Measurements from ENCODE around the gene RREB1.
A peak's percentile ranks its signal among the peaks of the same experiment; 100 is the strongest.

The RREB1 gene

GRCh38 chr6:7138921-7139358 is 31.2 kb downstream of the RREB1 start:
- no peak for TF ChIP-seq CTCF (IDR thresholded peaks at IDR 0.05; ENCODE audit: control insufficient read depth, extremely low read depth, insufficient read depth)
- no peak overlapping the region for H3K4me3 ChIP-seq (ENCODE audit: low read depth, low read length)
- peak; percentile 85 for DNase-seq (ENCODE audit: low read depth)

GRCh38 chr6:7139835-7140470 is 32.2 kb downstream of the RREB1 start:
- TF ChIP-seq CTCF (IDR thresholded peaks at IDR 0.05; ENCODE audit: control insufficient read depth, extremely low read depth, insufficient read depth) = no peak
- H3K4me3 ChIP-seq (ENCODE audit: low read depth, low read length) = no peak overlapping the region
- no peak for DNase-seq (ENCODE audit: low read depth)

GRCh38 chr6:7140631-7141378 is 33.0 kb downstream of the RREB1 start:
- TF ChIP-seq CTCF (IDR thresholded peaks at IDR 0.05; ENCODE audit: control insufficient read depth, extremely low read depth, insufficient read depth) = no peak
- DNase-seq (ENCODE audit: low read depth) = no peak
- H3K4me3 ChIP-seq (ENCODE audit: low read depth, low read length) = peak overlapping the region; percentile 53

- no peak overlapping the region for H3K4me3 ChIP-seq (ENCODE audit: low read depth, low read length)
- TF ChIP-seq CTCF (IDR thresholded peaks at IDR 0.05; ENCODE audit: control insufficient read depth, extremely low read depth, insufficient read depth) = no peak
- DNase-seq (ENCODE audit: low read depth) = no peak
These were observed 34.6 kb downstream of the RREB1 start for GRCh38 chr6:7142228-7142801.

- no peak overlapping the region for H3K4me3 ChIP-seq (ENCODE audit: low read depth, low read length)
- no peak for DNase-seq (ENCODE audit: low read depth)
- TF ChIP-seq CTCF (IDR thresholded peaks at IDR 0.05; ENCODE audit: control insufficient read depth, extremely low read depth, insufficient read depth) = no peak
These were observed 35.2 kb downstream of the RREB1 start for GRCh38 chr6:7142918-7143475.

GRCh38 chr6:7143476-7143974 is 35.8 kb downstream of the RREB1 start:
- H3K4me3 ChIP-seq (ENCODE audit: low read depth, low read length) = no peak overlapping the region
- DNase-seq (ENCODE audit: low read depth) = no peak
- TF ChIP-seq CTCF (IDR thresholded peaks at IDR 0.05; ENCODE audit: control insufficient read depth, extremely low read depth, insufficient read depth) = no peak
